GM21528 (cell line): ENCODE results near the gene RUNX3.

Experiments used
- ATAC-seq: cut with Tn5 transposase; IDR thresholded peaks from one replicate; pipeline ENCODE4 v1.9.1; 2021; ENCODE audit warnings: mild to moderate bottlenecking, moderate library complexity; ENCODE audit not compliant: unreplicated experiment, low FRiP score

The RUNX3 gene

GRCh38 chr1:24948079-24948827, 18.2 kb upstream of the RUNX3 start:
- ATAC-seq = no peak

- peak; percentile 70 for ATAC-seq
Observed at GRCh38 chr1:24946861-24947658, 17.0 kb upstream of the RUNX3 start.

GRCh38 chr1:24945354-24946326, 15.6 kb upstream of the RUNX3 start:
- ATAC-seq = no peak

- ATAC-seq = no peak
Observed at GRCh38 chr1:24944318-24944717, 14.2 kb upstream of the RUNX3 start.

GRCh38 chr1:24942789-24943188, 12.7 kb upstream of the RUNX3 start:
- ATAC-seq = no peak

GRCh38 chr1:24941564-24941963, 11.5 kb upstream of the RUNX3 start:
- ATAC-seq = no peak

- ATAC-seq = no peak
Observed at GRCh38 chr1:24940231-24940630, 10.2 kb upstream of the RUNX3 start.

GRCh38 chr1:24939675-24940193, 9.7 kb upstream of the RUNX3 start:
- no peak for ATAC-seq

GRCh38 chr1:24939040-24939674, 9.1 kb upstream of the RUNX3 start:
- no peak for ATAC-seq

GRCh38 chr1:24938276-24938675, 8.2 kb upstream of the RUNX3 start:
- no peak for ATAC-seq

GRCh38 chr1:24936684-24937083, 6.6 kb upstream of the RUNX3 start:
- ATAC-seq = no peak

- ATAC-seq = no peak
Observed at GRCh38 chr1:24935615-24936484, 5.8 kb upstream of the RUNX3 start.

GRCh38 chr1:24935196-24935526, 5.1 kb upstream of the RUNX3 start:
- ATAC-seq = no peak

- ATAC-seq = no peak
Observed at GRCh38 chr1:24934310-24935195, 4.5 kb upstream of the RUNX3 start.

- ATAC-seq = no peak
Observed at GRCh38 chr1:24933468-24933867, 3.4 kb upstream of the RUNX3 start.

- ATAC-seq = no peak
Observed at GRCh38 chr1:24932725-24933294, 2.7 kb upstream of the RUNX3 start.

GRCh38 chr1:24932284-24932683, 2.2 kb upstream of the RUNX3 start:
- no peak for ATAC-seq
